ENCODE results near the gene WNT1. TPM values are rescaled to one million over a fixed set of nuclear protein-coding genes. Genes with fewer than 3 reads are reported as not detected.
A peak's percentile ranks its signal among the peaks of the same experiment; 100 is the strongest.

The WNT1 gene
- total and polyA plus RNA-seq, 9 donors: not detected

GRCh38 chr12:48973941-48974673 is 4.0 kb upstream of the WNT1 start:
- no peak overlapping the region for H3K4me3 ChIP-seq

GRCh38 chr12:48977290-48978281 is 536 bp upstream of the WNT1 start:
- Histone ChIP-seq H3K36me3 (no peaks in the 10 kb centered on the region), H3K4me1 (ENCODE audit: insufficient read depth) (peaks cover 11% of the 10 kb centered on the region), H3K9me3 (no peaks in the 10 kb centered on the region), H3K27me3 (peaks cover 7% of the 10 kb centered on the region), H3K4me3 (no peak overlapping the region), H3K27ac (no peak overlapping the region)
- TF ChIP-seq EP300 (IDR thresholded peaks at IDR 0.05) (no peak), CTCF (IDR thresholded peaks at IDR 0.05) (peak; percentile 31 to 51 (median 42)), POLR2A (IDR thresholded peaks at IDR 0.05) (no peak)
- DNase-seq: peak in 3 of 5 donors; percentile 59 to 76 (median 64)
- WGBS, 3 donors: 8 to 13% (median 11%) methylated on average over 34 to 50 of the region's 50 CpGs
- intact Hi-C loops (cut with DNase I): no loop called here

More at GRCh38 chr12:48973941-48974673, 4.0 kb upstream of the WNT1 start:
- TF ChIP-seq CTCF (IDR thresholded peaks at IDR 0.05) (no peak), EP300 (IDR thresholded peaks at IDR 0.05) (no peak)
- Histone ChIP-seq H3K36me3 (no peaks in the 10 kb centered on the region), H3K27me3 (peaks cover 7% of the 10 kb centered on the region), H3K4me1 (ENCODE audit: insufficient read depth) (peaks cover 7% of the 10 kb centered on the region), H3K27ac (no peak overlapping the region), H3K9me3 (no peaks in the 10 kb centered on the region)
- 14 to 19% (median 17%) methylated on average over 19 of the region's 19 CpGs for WGBS, 3 donors
- intact Hi-C loops (cut with DNase I): no loop called here
- DNase-seq: peak in 2 of 5 donors; percentile 58 to 61

- Histone ChIP-seq H3K4me1 (ENCODE audit: insufficient read depth) (peaks cover 11% of the 10 kb centered on the region), H3K27ac (no peak overlapping the region), H3K9me3 (no peaks in the 10 kb centered on the region), H3K27me3 (peaks cover 7% of the 10 kb centered on the region), H3K36me3 (no peaks in the 10 kb centered on the region), H3K4me3 (no peak overlapping the region)
- intact Hi-C loops (cut with DNase I): no loop called here
- TF ChIP-seq EP300 (IDR thresholded peaks at IDR 0.05): no peak
- TF ChIP-seq CTCF (IDR thresholded peaks at IDR 0.05): no peak
- TF ChIP-seq POLR2A (IDR thresholded peaks at IDR 0.05): no peak
- DNase-seq: no peak
- 2 to 4% (median 2%) methylated on average over 43 to 45 of the region's 45 CpGs for WGBS, 3 donors
These were observed 849 bp downstream of the WNT1 start for GRCh38 chr12:48978741-48979601.

All from ovary (tissue), 9 donors.